Esophagus squamous epithelium (tissue), 4 donors: ENCODE results near the gene LRRN4.

Source experiments
- POLR2A ChIP-seq, 4 donors: fragments of 450-650 bp; IDR thresholded peaks; one replicate each; pipeline ENCODE4 v1.6.1; 2017; ENCODE audit warnings: antibody characterized with exemption in 4 of 4, mild to moderate bottlenecking in 4 of 4, moderate library complexity in 3 of 4
- TF ChIP-seq, protein P1 (sequence below), 6 experiments: fragments of 450-650 bp in 4 of 6; fragments of 200-600 bp in 2 of 6; sonication (generic) in 2 of 6; IDR thresholded peaks; one replicate each; pipeline ENCODE4 v1.5.1; 2016 to 2019; ENCODE audit warnings: antibody characterized with exemption in 6 of 6, mild to moderate bottlenecking in 4 of 6, moderate library complexity in 4 of 6

DNA sequence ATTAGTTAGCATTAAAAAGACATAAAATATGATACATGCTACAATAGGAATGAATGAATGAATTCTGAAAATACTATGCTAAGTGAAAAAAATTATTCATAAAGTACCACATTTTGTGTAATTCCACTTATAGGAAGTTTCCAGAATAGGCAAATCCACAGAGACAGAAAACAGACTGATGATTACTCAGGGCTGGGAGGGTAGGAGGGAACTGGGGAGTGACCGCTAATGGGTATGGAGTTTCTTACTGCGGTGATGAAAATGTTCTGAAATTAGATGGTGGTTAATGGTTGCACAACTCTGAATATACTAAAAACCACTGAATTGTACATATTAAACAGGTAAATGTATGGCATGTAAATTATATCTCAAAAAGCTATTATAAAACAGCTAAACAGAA, 46.4 kb upstream of the LRRN4 start:
- TF ChIP-seq, protein P1, sequence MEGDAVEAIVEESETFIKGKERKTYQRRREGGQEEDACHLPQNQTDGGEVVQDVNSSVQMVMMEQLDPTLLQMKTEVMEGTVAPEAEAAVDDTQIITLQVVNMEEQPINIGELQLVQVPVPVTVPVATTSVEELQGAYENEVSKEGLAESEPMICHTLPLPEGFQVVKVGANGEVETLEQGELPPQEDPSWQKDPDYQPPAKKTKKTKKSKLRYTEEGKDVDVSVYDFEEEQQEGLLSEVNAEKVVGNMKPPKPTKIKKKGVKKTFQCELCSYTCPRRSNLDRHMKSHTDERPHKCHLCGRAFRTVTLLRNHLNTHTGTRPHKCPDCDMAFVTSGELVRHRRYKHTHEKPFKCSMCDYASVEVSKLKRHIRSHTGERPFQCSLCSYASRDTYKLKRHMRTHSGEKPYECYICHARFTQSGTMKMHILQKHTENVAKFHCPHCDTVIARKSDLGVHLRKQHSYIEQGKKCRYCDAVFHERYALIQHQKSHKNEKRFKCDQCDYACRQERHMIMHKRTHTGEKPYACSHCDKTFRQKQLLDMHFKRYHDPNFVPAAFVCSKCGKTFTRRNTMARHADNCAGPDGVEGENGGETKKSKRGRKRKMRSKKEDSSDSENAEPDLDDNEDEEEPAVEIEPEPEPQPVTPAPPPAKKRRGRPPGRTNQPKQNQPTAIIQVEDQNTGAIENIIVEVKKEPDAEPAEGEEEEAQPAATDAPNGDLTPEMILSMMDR (IDR thresholded peaks at IDR 0.05), result no peak
- no peak for TF ChIP-seq POLR2A (IDR thresholded peaks at IDR 0.05)
